Choroid plexus epithelial cell (primary cell): ENCODE data around the gene FGF8.

Source experiments
- DNase-seq: peaks from one replicate; pipeline ENCODE4 v3.0.0-alpha.2; 2010; ENCODE audit warnings: low read depth
- H3K4me3 ChIP-seq: 2 replicates; pipeline ENCODE4 v1.5.1; 2011; ENCODE audit warnings: low read depth, mild to moderate bottlenecking, control low read depth, low read length, moderate library complexity
- CTCF ChIP-seq: conservative IDR thresholded peaks from 2 replicates; pipeline ENCODE4 v1.5.1; 2011; ENCODE audit warnings: low read depth, mild to moderate bottlenecking, control low read depth, inconsistent platforms, low read length, moderate library complexity

The FGF8 gene

GRCh38 chr10:101772017-101772894 lies 3.7 kb downstream of the FGF8 start:
- no peak for DNase-seq
- TF ChIP-seq CTCF: no peak
- no peak overlapping the region for H3K4me3 ChIP-seq

DNA sequence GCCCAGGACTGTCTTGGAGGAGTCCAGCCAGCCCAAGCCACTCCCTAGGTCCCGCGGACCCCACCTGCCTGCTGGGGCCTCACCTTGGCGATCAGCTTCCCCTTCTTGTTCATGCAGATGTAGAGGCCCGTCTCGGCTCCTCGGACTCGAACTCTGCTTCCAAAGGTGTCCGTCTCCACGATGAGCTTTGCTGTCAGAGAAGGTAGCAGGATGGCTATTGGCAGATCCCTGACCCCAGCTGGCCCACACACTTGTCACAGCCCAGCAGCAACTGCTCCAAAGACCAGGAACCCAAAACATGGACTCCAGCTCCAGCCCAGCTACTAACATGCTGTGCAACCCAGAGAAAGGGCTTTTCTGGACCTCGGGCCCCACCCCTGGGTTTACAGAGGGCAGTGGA lies 4.5 kb downstream of the FGF8 start:
- DNase-seq: no peak
- H3K4me3 ChIP-seq: no peak overlapping the region
- TF ChIP-seq CTCF: no peak

DNA sequence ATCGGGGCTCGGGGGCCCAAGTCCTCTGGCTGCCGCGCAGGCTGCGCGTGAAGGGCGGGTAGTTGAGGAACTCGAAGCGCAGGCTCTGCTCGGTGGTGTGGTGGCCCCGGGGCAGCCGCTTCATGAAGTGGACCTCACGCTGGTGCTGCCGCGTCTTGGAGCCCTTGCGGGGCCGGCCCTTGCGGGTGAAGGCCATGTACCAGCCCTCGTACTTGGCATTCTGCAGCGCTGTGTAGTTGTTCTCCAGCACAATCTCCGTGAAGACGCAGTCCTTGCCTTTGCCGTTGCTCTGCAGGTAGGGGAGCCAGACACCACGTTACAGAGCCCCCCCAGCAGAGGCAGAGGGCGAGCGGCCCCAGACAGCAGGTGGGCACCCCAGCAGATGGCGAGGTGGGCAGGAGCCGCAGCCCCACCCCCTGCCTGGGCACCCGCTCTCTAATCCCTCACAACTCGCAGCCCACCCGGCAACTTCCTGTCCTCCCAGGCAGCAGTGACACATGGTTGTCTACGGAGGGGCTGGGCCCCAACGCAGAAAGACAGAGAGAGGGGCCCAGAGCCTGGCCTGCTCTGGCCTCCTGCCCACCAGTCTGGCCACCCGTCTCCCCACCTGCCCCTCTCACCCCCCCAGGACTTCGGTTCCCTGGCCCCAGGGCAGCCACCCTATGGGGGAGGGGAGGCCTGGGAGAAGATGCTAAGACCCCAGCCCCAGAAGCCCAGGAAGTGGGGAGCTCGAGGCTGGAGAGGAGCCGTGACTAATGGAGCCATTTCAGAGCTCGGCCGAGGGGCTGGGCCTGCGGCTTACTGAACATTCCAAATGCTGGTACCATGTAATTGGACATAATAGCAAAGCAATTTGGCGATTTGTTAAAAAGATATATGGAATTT lies 5.3 kb downstream of the FGF8 start:
- TF ChIP-seq CTCF: no peak
- no peak overlapping the region for H3K4me3 ChIP-seq
- DNase-seq: no peak

DNA sequence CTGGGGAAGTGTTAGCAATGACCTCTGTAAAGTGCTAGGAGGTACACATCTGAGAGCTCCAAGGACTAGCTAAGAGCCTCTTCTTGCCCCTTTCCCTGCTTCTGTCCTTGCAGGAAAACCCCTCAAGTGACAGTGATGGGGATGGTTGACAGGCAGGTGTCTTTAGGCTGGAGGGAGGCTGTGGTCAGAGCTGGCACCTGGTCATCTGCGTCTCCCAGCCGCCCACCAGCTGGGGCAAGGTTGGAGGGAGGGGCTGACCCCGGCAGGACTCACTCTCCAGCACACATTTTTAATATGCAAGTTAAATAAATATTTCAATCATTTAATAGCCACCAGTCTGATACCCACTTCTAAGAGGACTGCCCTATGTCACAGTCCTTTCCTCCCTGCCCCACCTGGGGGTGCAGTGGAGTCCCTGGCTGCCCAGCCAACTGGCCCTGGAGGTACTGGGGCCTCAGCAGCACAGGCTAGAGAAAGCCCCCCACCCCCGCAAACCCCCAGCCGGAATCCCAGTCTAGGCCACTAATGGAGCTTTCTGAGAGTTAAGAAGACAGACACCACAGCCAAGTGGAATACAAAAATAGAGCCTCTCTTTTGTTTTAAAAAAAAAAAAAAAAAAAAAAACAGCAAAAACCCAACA lies 6.3 kb downstream of the FGF8 start:
- no peak for TF ChIP-seq CTCF
- DNase-seq: no peak
- no peak overlapping the region for H3K4me3 ChIP-seq

DNA sequence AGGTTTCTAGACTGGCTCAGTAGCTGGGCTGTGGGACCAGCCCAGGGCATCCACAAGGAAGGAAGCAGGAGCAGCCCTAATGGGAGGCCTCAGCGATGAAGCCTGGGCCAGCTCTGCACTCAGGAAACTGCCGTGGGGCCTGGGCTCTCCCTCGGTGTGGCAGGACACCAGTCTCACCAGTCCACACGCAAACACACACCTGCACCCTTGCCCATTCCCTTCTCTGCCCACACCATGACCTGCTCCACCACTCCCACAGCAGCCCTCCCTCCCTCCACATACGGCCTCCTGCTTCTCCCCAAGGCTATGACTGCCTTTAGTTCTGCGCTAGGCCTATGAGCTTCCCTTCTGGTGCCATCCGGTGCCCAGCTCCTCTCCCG lies 7.1 kb downstream of the FGF8 start:
- no peak for TF ChIP-seq CTCF
- H3K4me3 ChIP-seq: no peak overlapping the region
- DNase-seq: no peak

DNA sequence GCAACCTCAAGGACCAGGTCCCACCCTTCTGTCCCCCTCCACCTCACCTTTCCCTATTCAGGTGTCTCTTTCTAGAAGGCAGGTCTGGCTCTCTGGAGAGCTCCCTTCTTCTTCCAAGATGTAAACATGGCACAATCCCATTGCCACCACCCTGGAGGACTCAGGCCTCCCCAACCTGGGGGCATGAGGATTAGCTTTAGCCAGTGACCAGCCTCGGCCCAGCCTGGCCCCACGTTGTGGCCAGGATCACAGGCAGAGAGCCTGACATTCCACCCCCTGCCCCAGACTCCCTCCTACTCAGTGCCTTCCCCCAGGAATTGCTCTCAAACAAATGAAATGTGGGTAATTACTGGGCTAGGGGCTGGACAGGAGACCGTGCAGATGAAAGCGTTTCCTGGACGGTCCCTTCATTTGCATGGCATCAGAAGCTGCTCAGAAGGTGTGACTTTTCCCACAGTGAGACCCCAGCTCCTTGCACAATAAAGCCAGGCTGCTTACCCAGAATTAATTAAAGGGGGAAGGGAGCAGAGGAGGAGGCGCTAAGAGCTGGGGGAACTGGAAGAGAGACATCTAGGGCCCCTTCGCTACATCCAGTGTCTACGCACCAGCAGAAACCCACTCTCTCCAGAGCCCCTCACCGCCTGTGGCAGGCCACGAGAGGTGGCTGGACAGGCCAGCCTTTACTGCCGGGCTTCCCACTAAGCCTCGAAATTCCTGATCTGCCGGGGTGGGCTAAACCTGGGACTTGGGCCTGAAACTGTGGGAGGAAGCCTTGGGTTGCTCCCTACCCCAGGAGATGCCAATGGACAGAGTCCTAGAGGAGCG lies 7.7 kb downstream of the FGF8 start:
- H3K4me3 ChIP-seq: no peak overlapping the region
- no peak for TF ChIP-seq CTCF
- DNase-seq: no peak
